Activated naive CD8-positive, alpha-beta T cell treated with anti-CD3 and anti-CD28 coated beads, Interleukin-2, amount 50 U/mL, for 24 hours (primary cell): ENCODE measurements around the gene ADCY4.

Experiments
- ATAC-seq: fragments of 150-1000 bp; cut with Tn5 transposase; one replicate; pipeline ENCODE4 v1.10.0; 2021
- DNase-seq: peaks from one replicate; pipeline ENCODE4 v3.0.0; 2021
- H3K27ac Mint-ChIP-seq: one replicate; pipeline ENCODE4 v1.8.0; 2021; ENCODE audit warnings: mild to moderate bottlenecking, mixed read lengths
- H3K27me3 Mint-ChIP-seq: one replicate; pipeline ENCODE4 v1.8.0; 2021; ENCODE audit warnings: mixed read lengths
- H3K36me3 Mint-ChIP-seq: one replicate; pipeline ENCODE4 v1.8.0; 2021; ENCODE audit warnings: low read depth, mixed read lengths
- H3K4me1 Mint-ChIP-seq: one replicate; pipeline ENCODE4 v1.8.0; 2021; ENCODE audit warnings: mixed read lengths
- H3K4me3 Mint-ChIP-seq: one replicate; pipeline ENCODE4 v1.8.0; 2021; ENCODE audit warnings: mild to moderate bottlenecking, moderate library complexity, mixed read lengths
- H3K9me3 Mint-ChIP-seq: one replicate; pipeline ENCODE4 v1.8.0; 2021; ENCODE audit warnings: mixed read lengths

Gene ADCY4

GRCh38 chr14:24292118-24292807 is 42.6 kb downstream of the ADCY4 start:
- H3K4me1 Mint-ChIP-seq: peaks cover 60% of the 10 kb centered on the region

GRCh38 chr14:24291446-24292117 is 43.3 kb downstream of the ADCY4 start:
- H3K4me3 Mint-ChIP-seq: no peak overlapping the region
- H3K27ac Mint-ChIP-seq: no peak overlapping the region
- H3K27me3 Mint-ChIP-seq: peaks cover 3% of the 10 kb centered on the region
- DNase-seq (no peak), ATAC-seq (no peak)
- peaks cover 53% of the 10 kb centered on the region for H3K4me1 Mint-ChIP-seq
- H3K36me3 Mint-ChIP-seq: peaks cover 31% of the 10 kb centered on the region
- no peaks in the 10 kb centered on the region for H3K9me3 Mint-ChIP-seq

More at GRCh38 chr14:24292118-24292807, 42.6 kb downstream of the ADCY4 start:
- Mint-ChIP-seq H3K27me3 (peaks cover 3% of the 10 kb centered on the region), H3K9me3 (no peaks in the 10 kb centered on the region), H3K4me3 (no peak overlapping the region), H3K27ac (no peak overlapping the region), H3K36me3 (peaks cover 32% of the 10 kb centered on the region)
- DNase-seq: no peak
- no peak for ATAC-seq

DNA sequence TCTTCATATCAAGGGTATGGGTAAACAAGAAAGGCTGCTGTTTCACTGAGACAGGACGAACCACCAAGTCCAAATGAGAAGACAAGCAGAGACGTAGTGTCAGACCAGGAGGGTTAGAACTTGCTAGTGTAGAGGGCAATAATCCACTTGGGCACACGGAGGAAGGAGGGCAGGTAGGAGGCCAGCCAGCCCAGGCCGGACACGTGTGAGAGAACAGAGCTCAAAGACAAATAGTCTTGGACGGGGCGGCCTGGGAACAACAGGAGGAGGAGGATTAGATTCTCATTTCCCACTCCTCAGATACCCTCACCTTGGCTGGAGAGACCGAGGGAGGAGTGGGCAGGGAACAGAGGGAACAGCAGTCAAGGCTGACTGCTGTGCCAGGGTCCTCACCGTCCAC is 44.1 kb downstream of the ADCY4 start:
- Mint-ChIP-seq H3K27me3 (peaks cover 3% of the 10 kb centered on the region), H3K27ac (no peak overlapping the region), H3K36me3 (peaks cover 28% of the 10 kb centered on the region), H3K4me1 (peaks cover 49% of the 10 kb centered on the region), H3K9me3 (no peaks in the 10 kb centered on the region), H3K4me3 (no peak overlapping the region)
- DNase-seq: no peak
- no peak for ATAC-seq

- Mint-ChIP-seq H3K36me3 (peaks cover 28% of the 10 kb centered on the region), H3K9me3 (no peaks in the 10 kb centered on the region), H3K27me3 (peaks cover 3% of the 10 kb centered on the region), H3K4me1 (peaks cover 53% of the 10 kb centered on the region), H3K4me3 (no peak overlapping the region), H3K27ac (peak overlapping the region; percentile 27)
- peak; percentile 71 for DNase-seq
- peak; percentile 100 for ATAC-seq
These were observed 45.1 kb downstream of the ADCY4 start for GRCh38 chr14:24289649-24290280.

GRCh38 chr14:24286996-24287395 is 47.9 kb downstream of the ADCY4 start:
- peaks cover 52% of the 10 kb centered on the region for H3K4me1 Mint-ChIP-seq
- H3K36me3 Mint-ChIP-seq: peaks cover 20% of the 10 kb centered on the region
- no peak overlapping the region for H3K4me3 Mint-ChIP-seq
- ATAC-seq (no peak), DNase-seq (no peak)
- no peaks in the 10 kb centered on the region for H3K9me3 Mint-ChIP-seq
- no peak overlapping the region for H3K27ac Mint-ChIP-seq
- peaks cover 3% of the 10 kb centered on the region for H3K27me3 Mint-ChIP-seq

DNA sequence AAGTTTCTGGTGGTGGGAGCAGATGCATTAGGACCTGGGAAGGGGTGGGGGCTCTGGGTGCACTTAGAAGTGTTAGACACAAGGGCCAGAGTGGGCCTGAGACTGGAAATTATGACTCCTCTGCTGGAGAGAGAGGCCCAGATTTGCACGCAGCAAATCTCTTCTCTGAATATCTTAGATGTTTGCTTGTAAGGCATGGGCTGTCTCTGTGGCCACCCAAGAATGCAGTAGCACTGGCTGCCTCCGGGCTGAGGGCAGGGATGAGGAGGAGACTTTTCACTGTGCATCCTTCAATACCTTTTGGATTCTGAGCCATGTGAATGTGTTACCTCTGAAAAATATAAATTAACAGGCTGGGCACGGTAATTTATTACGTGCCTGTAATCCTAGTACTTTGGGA is 49.5 kb downstream of the ADCY4 start:
- Mint-ChIP-seq H3K4me1 (peaks cover 41% of the 10 kb centered on the region), H3K36me3 (peaks cover 5% of the 10 kb centered on the region), H3K9me3 (no peaks in the 10 kb centered on the region), H3K27me3 (peaks cover 3% of the 10 kb centered on the region), H3K4me3 (no peak overlapping the region), H3K27ac (no peak overlapping the region)
- no peak for DNase-seq
- ATAC-seq: no peak

DNA sequence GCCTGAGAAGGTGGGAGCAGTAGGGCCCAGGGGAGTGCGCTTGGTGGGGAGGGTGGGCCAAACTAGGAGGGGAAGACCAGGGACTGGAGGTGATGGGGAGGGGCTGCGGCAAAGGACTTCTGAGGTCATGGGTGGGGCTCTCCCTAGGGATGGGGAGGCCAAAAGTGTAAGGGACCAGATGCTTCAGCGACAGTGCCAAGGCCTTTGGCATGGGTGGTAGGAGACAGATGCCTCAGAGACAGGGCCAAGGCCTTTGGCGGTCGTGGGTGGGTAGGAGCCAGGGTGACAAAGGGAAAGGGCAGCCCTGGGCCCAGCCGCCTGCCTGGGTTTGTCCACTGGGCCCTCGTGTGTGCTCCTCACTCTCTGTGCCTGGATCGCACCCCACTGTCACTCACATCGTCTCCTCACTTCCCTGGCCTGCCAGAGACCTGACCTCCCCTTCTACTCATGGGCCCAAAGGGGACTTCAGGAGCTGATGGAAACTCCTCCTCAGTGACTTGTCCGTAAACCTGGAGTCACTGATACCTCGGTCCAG is 50.3 kb downstream of the ADCY4 start:
- no peak overlapping the region for H3K4me3 Mint-ChIP-seq
- H3K27me3 Mint-ChIP-seq: peaks cover 3% of the 10 kb centered on the region
- DNase-seq: no peak
- H3K4me1 Mint-ChIP-seq: peaks cover 41% of the 10 kb centered on the region
- no peak overlapping the region for H3K27ac Mint-ChIP-seq
- no peak for ATAC-seq
- H3K36me3 Mint-ChIP-seq: peaks cover 3% of the 10 kb centered on the region
- no peaks in the 10 kb centered on the region for H3K9me3 Mint-ChIP-seq

- Mint-ChIP-seq H3K27me3 (peaks cover 3% of the 10 kb centered on the region), H3K9me3 (no peaks in the 10 kb centered on the region), H3K4me1 (peaks cover 41% of the 10 kb centered on the region)
These were observed 50.9 kb downstream of the ADCY4 start for GRCh38 chr14:24283796-24284460.

DNA sequence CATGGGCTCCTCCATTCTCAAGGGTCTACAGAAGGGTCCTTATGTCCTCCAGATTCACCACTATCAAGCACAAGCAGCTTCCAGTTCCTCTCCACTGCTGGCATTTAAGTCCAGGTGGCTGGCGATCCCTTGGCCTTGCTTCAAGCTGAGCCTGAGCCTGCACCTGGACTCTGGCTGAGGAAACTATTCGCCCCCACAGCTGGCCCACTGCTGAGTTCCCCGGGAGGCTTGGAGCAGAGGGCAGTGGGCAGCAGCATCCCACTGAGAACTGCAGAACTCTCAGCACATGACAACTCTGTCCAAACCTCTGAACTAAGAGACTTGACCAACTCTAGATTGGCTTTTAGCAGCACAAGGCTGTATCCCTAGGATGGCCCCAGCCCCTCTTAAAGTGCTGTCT is 52.1 kb downstream of the ADCY4 start:
- H3K4me1 Mint-ChIP-seq: peaks cover 47% of the 10 kb centered on the region
- ATAC-seq: no peak
- peaks cover 3% of the 10 kb centered on the region for H3K27me3 Mint-ChIP-seq

More at GRCh38 chr14:24283796-24284460, 50.9 kb downstream of the ADCY4 start:
- no peak for ATAC-seq
- no peak overlapping the region for H3K27ac Mint-ChIP-seq
- no peak for DNase-seq
- H3K4me3 Mint-ChIP-seq: no peak overlapping the region
- peaks cover 3% of the 10 kb centered on the region for H3K36me3 Mint-ChIP-seq

DNA sequence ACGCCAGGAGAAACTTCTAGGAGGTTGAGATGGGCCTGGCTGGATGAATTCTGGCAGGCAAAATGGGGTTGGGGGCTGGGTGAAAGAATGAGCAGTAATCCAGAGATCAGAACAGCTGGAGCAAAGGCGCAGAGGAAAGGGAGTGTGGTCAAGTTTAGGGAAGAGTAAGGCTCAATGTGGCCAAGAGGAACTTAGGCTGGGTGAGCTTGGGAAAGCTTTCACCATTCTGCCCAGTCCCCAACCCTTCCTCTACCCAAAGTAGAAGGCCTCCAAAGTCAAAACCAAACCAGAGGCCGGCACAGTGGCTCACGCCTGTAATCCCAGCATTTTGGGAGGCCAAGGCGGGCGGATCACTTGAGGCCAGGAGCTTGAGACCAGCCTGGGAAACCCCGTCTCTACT is 53.2 kb downstream of the ADCY4 start:
- Mint-ChIP-seq H3K36me3 (peaks cover 6% of the 10 kb centered on the region), H3K4me1 (peaks cover 51% of the 10 kb centered on the region), H3K4me3 (no peak overlapping the region), H3K27me3 (no peaks in the 10 kb centered on the region), H3K9me3 (peaks cover 5% of the 10 kb centered on the region), H3K27ac (peak overlapping the region; percentile 45)
- ATAC-seq: no peak
- no peak for DNase-seq

More for the DNA sequence above, 52.1 kb downstream of the ADCY4 start:
- Mint-ChIP-seq H3K9me3 (peaks cover 5% of the 10 kb centered on the region), H3K4me3 (no peak overlapping the region), H3K27ac (no peak overlapping the region), H3K36me3 (peaks cover 6% of the 10 kb centered on the region)
- DNase-seq: no peak

DNA sequence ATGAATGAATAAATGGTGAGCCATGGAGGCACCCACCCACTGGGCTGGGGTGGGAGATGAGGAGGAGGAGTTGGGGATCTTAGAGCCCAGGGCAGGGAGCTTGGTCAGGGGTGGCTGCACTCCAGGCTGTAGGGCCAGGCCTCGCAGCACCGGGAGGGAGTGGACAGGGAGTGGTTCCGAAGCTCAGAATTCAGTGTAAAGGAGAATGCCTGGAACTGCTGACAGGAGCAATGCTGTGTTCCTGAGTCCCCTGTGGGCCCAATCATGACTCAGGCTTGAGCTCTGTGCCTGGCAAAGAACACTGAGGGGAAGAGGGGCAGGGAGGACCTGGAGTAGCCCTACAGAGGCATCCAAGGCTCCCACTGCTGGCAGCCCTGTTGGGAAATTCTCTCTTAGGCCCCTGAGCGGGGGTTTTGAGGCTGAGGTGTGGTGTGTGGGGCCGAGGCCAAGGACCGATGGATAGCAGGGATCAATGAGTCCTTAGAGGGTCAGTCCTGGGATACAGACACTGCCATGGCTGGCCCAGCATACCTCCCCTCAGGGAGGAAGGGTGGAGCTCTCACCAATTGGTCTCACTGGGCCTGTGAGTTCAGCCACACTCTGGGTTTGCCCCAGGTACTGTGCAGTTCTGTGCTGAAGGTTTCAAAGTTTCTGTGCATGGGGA is 53.9 kb downstream of the ADCY4 start:
- H3K27ac Mint-ChIP-seq: no peak overlapping the region
- no peak for DNase-seq

GRCh38 chr14:24279301-24280186 is 55.3 kb downstream of the ADCY4 start:
- H3K4me3 Mint-ChIP-seq: peak overlapping the region; percentile 58

More for the DNA sequence above, 53.9 kb downstream of the ADCY4 start:
- peaks cover 49% of the 10 kb centered on the region for H3K4me1 Mint-ChIP-seq
- H3K4me3 Mint-ChIP-seq: no peak overlapping the region
- peaks cover 6% of the 10 kb centered on the region for H3K36me3 Mint-ChIP-seq
- no peak for ATAC-seq
- peaks cover 5% of the 10 kb centered on the region for H3K9me3 Mint-ChIP-seq
- no peaks in the 10 kb centered on the region for H3K27me3 Mint-ChIP-seq

GRCh38 chr14:24278424-24278823 is 56.4 kb downstream of the ADCY4 start:
- H3K4me1 Mint-ChIP-seq: peaks cover 57% of the 10 kb centered on the region
- H3K27ac Mint-ChIP-seq: peak overlapping the region; percentile 76
- H3K4me3 Mint-ChIP-seq: peak overlapping the region; percentile 24
- ATAC-seq (no peak), DNase-seq (no peak)
- H3K36me3 Mint-ChIP-seq: peaks cover 6% of the 10 kb centered on the region
- H3K9me3 Mint-ChIP-seq: peaks cover 5% of the 10 kb centered on the region
- H3K27me3 Mint-ChIP-seq: no peaks in the 10 kb centered on the region

More at GRCh38 chr14:24279301-24280186, 55.3 kb downstream of the ADCY4 start:
- Mint-ChIP-seq H3K27me3 (no peaks in the 10 kb centered on the region), H3K36me3 (peaks cover 6% of the 10 kb centered on the region), H3K27ac (peak overlapping the region; percentile 76), H3K9me3 (peaks cover 5% of the 10 kb centered on the region), H3K4me1 (peaks cover 47% of the 10 kb centered on the region)
- peak; percentile 68 for DNase-seq
- ATAC-seq: peak; percentile 97
